NT2/D1 (cell line): ENCODE data around the gene FAM184B.
A peak's percentile ranks its signal among the peaks of the same experiment; 100 is the strongest.

Experiments used
- DNase-seq: peaks from one replicate; pipeline ENCODE4 v3.0.0-alpha.2; 2011; ENCODE audit warnings: low read depth, low spot score
- H3K27me3 ChIP-seq: 2 replicates; pipeline ENCODE4 v1.6.0; 2011; ENCODE audit warnings: mild to moderate bottlenecking; ENCODE audit not compliant: insufficient read length, insufficient read depth
- H3K36me3 ChIP-seq: 2 replicates; pipeline ENCODE4 v1.6.1; 2011; ENCODE audit warnings: mild to moderate bottlenecking, low read length, mixed read lengths; ENCODE audit not compliant: insufficient read depth, insufficient read length
- H3K4me1 ChIP-seq: 2 replicates; pipeline ENCODE4 v1.5.1; 2011; ENCODE audit not compliant: insufficient read depth, insufficient read length
- H3K4me3 ChIP-seq: 2 replicates; pipeline ENCODE4 v1.5.1; 2011; ENCODE audit warnings: low read depth; ENCODE audit not compliant: insufficient read length
- H3K9ac ChIP-seq: 2 replicates; pipeline ENCODE4 v1.6.0; 2011; ENCODE audit warnings: low read depth; ENCODE audit not compliant: insufficient read length
- H3K9me3 ChIP-seq: 2 replicates; pipeline ENCODE4 v1.5.1; 2011; ENCODE audit warnings: mild to moderate bottlenecking, low read length; ENCODE audit not compliant: insufficient read depth
- SUZ12 ChIP-seq: IDR thresholded peaks from 2 replicates; pipeline ENCODE4 v1.6.1; 2011; ENCODE audit not compliant: insufficient read length, insufficient read depth; ENCODE audit errors: extremely low read depth
- YY1 ChIP-seq: IDR thresholded peaks from 2 replicates; pipeline ENCODE4 v1.6.1; 2011; ENCODE audit not compliant: insufficient read length, insufficient read depth
- ZNF274 ChIP-seq: IDR thresholded peaks from 2 replicates; pipeline ENCODE4 v1.6.1; 2011; ENCODE audit warnings: mild to moderate bottlenecking, low read depth, low read length

FAM184B gene

GRCh38 chr4:17781300-17782287, at the start of gene FAM184B:
Gene FAM184B (minus strand): TSS chr4:17781621. CDS start chr4:17781299, 322 bp downstream.
- TF ChIP-seq ZNF274 (no peak), YY1 (no peak), SUZ12 (no peak)
- Histone ChIP-seq H3K9ac (peak within 1 kb of the TSS; percentile 68), H3K4me1 (no peaks in the 10 kb centered on the region), H3K27me3 (peaks cover 48% of the 10 kb centered on the region), H3K4me3 (peak within 1 kb of the TSS; percentile 44), H3K9me3 (no peaks in the 10 kb centered on the region), H3K36me3 (no peaks in the 10 kb centered on the region)
- no peak for DNase-seq

- no peaks in the 10 kb centered on the region for H3K27me3 ChIP-seq
- no peaks in the 10 kb centered on the region for H3K9me3 ChIP-seq
- no peak for TF ChIP-seq SUZ12
- TF ChIP-seq ZNF274 = no peak
- no peak for TF ChIP-seq YY1
- no peak overlapping the region for H3K9ac ChIP-seq
- no peak overlapping the region for H3K4me3 ChIP-seq
- DNase-seq = no peak
- H3K4me1 ChIP-seq = no peaks in the 10 kb centered on the region
- peaks cover 91% of the 10 kb centered on the region for H3K36me3 ChIP-seq
These were observed 42.6 kb upstream of the FAM184B start for GRCh38 chr4:17823871-17824669.

GRCh38 chr4:17817027-17817426, 35.6 kb upstream of the FAM184B start:
- no peak for TF ChIP-seq ZNF274
- TF ChIP-seq SUZ12 = no peak
- TF ChIP-seq YY1 = no peak
- no peak overlapping the region for H3K9ac ChIP-seq
- no peak for DNase-seq
- H3K36me3 ChIP-seq = peaks cover 93% of the 10 kb centered on the region
- peaks cover 2% of the 10 kb centered on the region for H3K4me1 ChIP-seq
- no peaks in the 10 kb centered on the region for H3K9me3 ChIP-seq
- no peaks in the 10 kb centered on the region for H3K27me3 ChIP-seq
- H3K4me3 ChIP-seq = no peak overlapping the region

- no peaks in the 10 kb centered on the region for H3K9me3 ChIP-seq
- H3K27me3 ChIP-seq = no peaks in the 10 kb centered on the region
- no peak overlapping the region for H3K9ac ChIP-seq
- TF ChIP-seq SUZ12 = no peak
- no peak for TF ChIP-seq ZNF274
- TF ChIP-seq YY1 = no peak
- peaks cover 2% of the 10 kb centered on the region for H3K4me1 ChIP-seq
- DNase-seq = no peak
- H3K4me3 ChIP-seq = no peak overlapping the region
- H3K36me3 ChIP-seq = peaks cover 90% of the 10 kb centered on the region
These were observed 34.7 kb upstream of the FAM184B start for GRCh38 chr4:17816142-17816541.

GRCh38 chr4:17814140-17814539, 32.7 kb upstream of the FAM184B start:
- no peak for DNase-seq
- Histone ChIP-seq H3K36me3 (peaks cover 81% of the 10 kb centered on the region), H3K9me3 (no peaks in the 10 kb centered on the region), H3K9ac (no peak overlapping the region), H3K4me3 (no peak overlapping the region), H3K27me3 (no peaks in the 10 kb centered on the region), H3K4me1 (peaks cover 2% of the 10 kb centered on the region)
- TF ChIP-seq SUZ12 (no peak), ZNF274 (no peak), YY1 (no peak)

GRCh38 chr4:17812801-17813200, 31.4 kb upstream of the FAM184B start:
- Histone ChIP-seq H3K9ac (peak overlapping the region; percentile 95), H3K27me3 (no peaks in the 10 kb centered on the region), H3K4me3 (peak overlapping the region; percentile 21), H3K4me1 (peaks cover 2% of the 10 kb centered on the region), H3K9me3 (no peaks in the 10 kb centered on the region), H3K36me3 (peaks cover 79% of the 10 kb centered on the region)
- no peak for DNase-seq
- TF ChIP-seq YY1 (no peak), SUZ12 (no peak), ZNF274 (no peak)
